ENCODE measurements around the gene PODXL. TPM values are rescaled to one million over a fixed set of nuclear protein-coding genes. Genes with fewer than 3 reads are reported as not detected.

PODXL gene
- total RNA-seq, 6 donors from 2014 or later: 57.0 to 108 (median 96.6) TPM

GRCh38 chr7:131595699-131596098 lies 39.3 kb upstream of the PODXL start:
- Histone ChIP-seq H3K4me3 (no peak overlapping the region), H3K4me1 (no peaks in the 10 kb centered on the region), H3K27me3 (no peaks in the 10 kb centered on the region), H3K36me3 (no peaks in the 10 kb centered on the region), H3K27ac (no peak overlapping the region), H3K9me3 (no peaks in the 10 kb centered on the region)
- WGBS, 2 donors: 84 to 93% methylated on average over 4 of the region's 4 CpGs
- DNase-seq: no peak
- TF ChIP-seq CTCF (IDR thresholded peaks at IDR 0.05): no peak
- TF ChIP-seq EP300 (IDR thresholded peaks at IDR 0.05): no peak
- TF ChIP-seq POLR2AphosphoS5 (IDR thresholded peaks at IDR 0.05): no peak
- no peak for TF ChIP-seq POLR2A (IDR thresholded peaks at IDR 0.05)
- ATAC-seq (ENCODE audit: low FRiP score in 2 of 2): no peak

GRCh38 chr7:131591687-131592319 lies 35.4 kb upstream of the PODXL start:
- peaks cover 0 to 6% (median 1%) of the 10 kb centered on the region in 4 donors for H3K4me1 ChIP-seq
- ATAC-seq (ENCODE audit: low FRiP score in 2 of 2): no peak
- no peaks in the 10 kb centered on the region for H3K27me3 ChIP-seq
- H3K36me3 ChIP-seq: no peaks in the 10 kb centered on the region
- no peak overlapping the region for H3K4me3 ChIP-seq
- no peak overlapping the region for H3K27ac ChIP-seq
- WGBS, 2 donors: 72 to 78% methylated on average over 9 to 10 of the region's 10 CpGs
- H3K9me3 ChIP-seq: no peaks in the 10 kb centered on the region
- no peak for DNase-seq
- no peak for TF ChIP-seq CTCF (IDR thresholded peaks at IDR 0.05)
- TF ChIP-seq POLR2AphosphoS5 (IDR thresholded peaks at IDR 0.05): no peak
- no peak for TF ChIP-seq POLR2A (IDR thresholded peaks at IDR 0.05)
- TF ChIP-seq EP300 (IDR thresholded peaks at IDR 0.05): no peak

GRCh38 chr7:131587315-131587923 lies 31.0 kb upstream of the PODXL start:
- Histone ChIP-seq H3K4me3 (no peak overlapping the region), H3K27ac (peak overlapping the region in 2 of 4 donors; percentile 27 to 70), H3K9me3 (no peaks in the 10 kb centered on the region), H3K27me3 (no peaks in the 10 kb centered on the region), H3K36me3 (no peaks in the 10 kb centered on the region), H3K4me1 (peaks cover 0 to 12% (median 5%) of the 10 kb centered on the region in 4 donors)
- ATAC-seq (ENCODE audit: low FRiP score in 2 of 2) (peak in 1 of 2 donors; percentile 38), DNase-seq (no peak)
- no peak for TF ChIP-seq POLR2A (IDR thresholded peaks at IDR 0.05)
- TF ChIP-seq CTCF (IDR thresholded peaks at IDR 0.05): no peak
- WGBS, 2 donors: 91 to 94% methylated on average over 9 of the region's 9 CpGs

- no peak overlapping the region for H3K4me3 ChIP-seq
- H3K27ac ChIP-seq: peak overlapping the region in 2 of 4 donors; percentile 17 to 70
- H3K4me1 ChIP-seq: peaks cover 3 to 14% (median 7%) of the 10 kb centered on the region in 4 donors
- DNase-seq (no peak), ATAC-seq (ENCODE audit: low FRiP score in 2 of 2) (peak in 1 of 2 donors; percentile 31)
- no peaks in the 10 kb centered on the region for H3K9me3 ChIP-seq
- WGBS, 2 donors: 63 to 67% methylated on average over 3 of the region's 3 CpGs
- TF ChIP-seq CTCF (IDR thresholded peaks at IDR 0.05): no peak
- no peak for TF ChIP-seq POLR2AphosphoS5 (IDR thresholded peaks at IDR 0.05)
- TF ChIP-seq EP300 (IDR thresholded peaks at IDR 0.05): no peak
- no peak for TF ChIP-seq POLR2A (IDR thresholded peaks at IDR 0.05)
- H3K36me3 ChIP-seq: no peaks in the 10 kb centered on the region
- H3K27me3 ChIP-seq: no peaks in the 10 kb centered on the region
Measured at GRCh38 chr7:131586759-131587158, 30.3 kb upstream of the PODXL start.

Measured in upper lobe of left lung (tissue), 6 donors.